Lower lobe of right lung (tissue), 2 donors: ENCODE results near the gene CNNM2. TPM values are rescaled to one million over a fixed set of nuclear protein-coding genes. Genes with fewer than 3 reads are reported as not detected.

Source experiments
- ATAC-seq, 2 donors: fragments of 200-7000 bp; cut with Tn5 transposase; one replicate each; pipeline ENCODE4 v1.9.1; 2020 to 2022; ENCODE audit warnings: mild to moderate bottlenecking in 2 of 2, moderate library complexity in 2 of 2
- DNase-seq: peaks from one replicate; pipeline ENCODE4 v3.0.0-alpha.2; 2020
- H3K27ac ChIP-seq: fragments of 200-600 bp; one replicate; pipeline ENCODE4 v1.8.0; 2022
- H3K27me3 ChIP-seq: fragments of 200-600 bp; one replicate; pipeline ENCODE4 v1.8.0; 2022; ENCODE audit warnings: low read depth
- H3K36me3 ChIP-seq: fragments of 200-600 bp; one replicate; pipeline ENCODE4 v1.8.0; 2022; ENCODE audit warnings: mild to moderate bottlenecking
- H3K4me1 ChIP-seq: fragments of 200-600 bp; one replicate; pipeline ENCODE4 v1.8.0; 2022
- H3K4me3 ChIP-seq: fragments of 200-600 bp; one replicate; pipeline ENCODE4 v1.8.0; 2022; ENCODE audit warnings: mild to moderate bottlenecking
- H3K9me3 ChIP-seq: fragments of 200-600 bp; one replicate; pipeline ENCODE4 v1.8.0; 2022
- intact Hi-C: fragments of 100-400 bp; cut with DNase I; formaldehyde crosslinking; loops from one replicate; pipeline ENCODE4 v1.11.0; 2022
- total RNA-seq: library from RNA; stranded (reverse); fragmentation: NEBNext Ultra II Directional; extraction: Animal tissue kit (Norgen Biotek cat#: 25700); gene quantifications from one replicate; pipeline ENCODE4 v1.2.1, GENCODE V29; 2021
- TF ChIP-seq, protein P1 (sequence below): fragments of 200-600 bp; IDR thresholded peaks from one replicate; pipeline ENCODE4 v1.8.0; 2022; ENCODE audit warnings: antibody characterized with exemption, mild to moderate bottlenecking
- donor health status: DM: no; HTN: yes; CAD: no; lungs with severe emphysema.

The CNNM2 gene
- total RNA-seq, 1 donor from 2014 or later: 12.1 TPM

DNA sequence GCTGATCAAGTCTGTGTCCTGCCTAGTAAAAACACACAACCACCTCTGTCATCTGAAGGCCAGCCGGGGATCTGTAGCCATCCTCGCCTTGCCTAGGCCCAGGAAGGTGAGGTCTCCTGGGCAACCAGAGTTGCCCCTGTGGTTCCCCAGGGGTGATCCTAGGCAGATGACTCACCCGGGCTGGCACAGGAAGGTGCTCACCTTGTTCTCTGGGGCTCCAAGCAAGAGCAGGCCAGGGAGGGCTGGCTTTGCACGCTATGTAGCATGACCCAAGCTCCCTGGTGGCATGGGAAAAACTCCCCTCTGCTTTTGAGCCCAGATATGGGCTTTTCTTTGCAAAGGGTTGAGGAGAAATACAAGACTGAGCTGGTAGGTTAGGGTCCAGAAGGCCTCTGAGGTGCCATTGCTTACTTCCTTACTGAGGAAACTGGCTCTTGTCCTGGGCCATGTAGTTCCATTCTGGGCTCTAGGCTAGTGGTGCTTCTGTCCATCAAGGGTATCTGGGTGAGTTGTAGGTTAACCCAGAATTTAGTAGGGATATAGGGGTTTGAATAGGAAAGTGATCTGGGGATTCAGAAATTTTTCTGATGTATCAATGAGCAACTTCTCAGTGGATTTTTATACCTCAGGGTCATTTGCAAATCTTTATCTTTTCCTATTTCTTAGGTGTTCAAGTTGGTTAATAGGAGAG, 162.9 kb downstream of the CNNM2 start:
- DNase-seq: no peak
- peaks cover 73% of the 10 kb centered on the region for H3K36me3 ChIP-seq
- no peaks in the 10 kb centered on the region for H3K4me1 ChIP-seq
- H3K9me3 ChIP-seq: no peaks in the 10 kb centered on the region
- no peak overlapping the region for H3K4me3 ChIP-seq
- intact Hi-C loops: no loop called here
- no peaks in the 10 kb centered on the region for H3K27me3 ChIP-seq
- TF ChIP-seq, protein P1, sequence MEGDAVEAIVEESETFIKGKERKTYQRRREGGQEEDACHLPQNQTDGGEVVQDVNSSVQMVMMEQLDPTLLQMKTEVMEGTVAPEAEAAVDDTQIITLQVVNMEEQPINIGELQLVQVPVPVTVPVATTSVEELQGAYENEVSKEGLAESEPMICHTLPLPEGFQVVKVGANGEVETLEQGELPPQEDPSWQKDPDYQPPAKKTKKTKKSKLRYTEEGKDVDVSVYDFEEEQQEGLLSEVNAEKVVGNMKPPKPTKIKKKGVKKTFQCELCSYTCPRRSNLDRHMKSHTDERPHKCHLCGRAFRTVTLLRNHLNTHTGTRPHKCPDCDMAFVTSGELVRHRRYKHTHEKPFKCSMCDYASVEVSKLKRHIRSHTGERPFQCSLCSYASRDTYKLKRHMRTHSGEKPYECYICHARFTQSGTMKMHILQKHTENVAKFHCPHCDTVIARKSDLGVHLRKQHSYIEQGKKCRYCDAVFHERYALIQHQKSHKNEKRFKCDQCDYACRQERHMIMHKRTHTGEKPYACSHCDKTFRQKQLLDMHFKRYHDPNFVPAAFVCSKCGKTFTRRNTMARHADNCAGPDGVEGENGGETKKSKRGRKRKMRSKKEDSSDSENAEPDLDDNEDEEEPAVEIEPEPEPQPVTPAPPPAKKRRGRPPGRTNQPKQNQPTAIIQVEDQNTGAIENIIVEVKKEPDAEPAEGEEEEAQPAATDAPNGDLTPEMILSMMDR: no peak
- ATAC-seq: peak in 1 of 2 donors; percentile 16
- H3K27ac ChIP-seq: no peak overlapping the region

DNA sequence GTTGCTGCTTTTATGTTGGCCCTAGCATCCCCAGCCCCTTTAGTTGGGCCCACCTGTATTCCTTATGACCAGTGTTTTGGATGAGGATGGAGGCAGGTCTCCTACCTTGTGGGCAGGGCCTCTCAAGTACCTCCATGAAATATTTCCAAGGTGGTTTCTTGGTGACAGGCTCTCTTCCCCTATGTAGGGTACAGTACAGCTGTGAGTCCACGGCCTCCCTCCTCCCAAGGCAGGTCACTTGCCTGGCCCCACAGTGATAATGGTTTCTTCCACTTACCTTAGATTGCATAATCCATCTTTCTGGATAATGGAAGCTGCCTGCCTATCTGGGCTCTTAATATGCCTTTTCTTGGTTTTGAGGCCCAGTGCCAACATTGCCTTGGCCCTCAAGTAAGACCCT, 164.6 kb downstream of the CNNM2 start:
- no peak for DNase-seq
- no peaks in the 10 kb centered on the region for H3K9me3 ChIP-seq
- no peak for ATAC-seq
- TF ChIP-seq, protein P1: no peak
- no peak overlapping the region for H3K4me3 ChIP-seq
- no peaks in the 10 kb centered on the region for H3K4me1 ChIP-seq
- intact Hi-C loops: no loop called here
- no peak overlapping the region for H3K27ac ChIP-seq
- H3K36me3 ChIP-seq: peaks cover 71% of the 10 kb centered on the region
- H3K27me3 ChIP-seq: no peaks in the 10 kb centered on the region

DNA sequence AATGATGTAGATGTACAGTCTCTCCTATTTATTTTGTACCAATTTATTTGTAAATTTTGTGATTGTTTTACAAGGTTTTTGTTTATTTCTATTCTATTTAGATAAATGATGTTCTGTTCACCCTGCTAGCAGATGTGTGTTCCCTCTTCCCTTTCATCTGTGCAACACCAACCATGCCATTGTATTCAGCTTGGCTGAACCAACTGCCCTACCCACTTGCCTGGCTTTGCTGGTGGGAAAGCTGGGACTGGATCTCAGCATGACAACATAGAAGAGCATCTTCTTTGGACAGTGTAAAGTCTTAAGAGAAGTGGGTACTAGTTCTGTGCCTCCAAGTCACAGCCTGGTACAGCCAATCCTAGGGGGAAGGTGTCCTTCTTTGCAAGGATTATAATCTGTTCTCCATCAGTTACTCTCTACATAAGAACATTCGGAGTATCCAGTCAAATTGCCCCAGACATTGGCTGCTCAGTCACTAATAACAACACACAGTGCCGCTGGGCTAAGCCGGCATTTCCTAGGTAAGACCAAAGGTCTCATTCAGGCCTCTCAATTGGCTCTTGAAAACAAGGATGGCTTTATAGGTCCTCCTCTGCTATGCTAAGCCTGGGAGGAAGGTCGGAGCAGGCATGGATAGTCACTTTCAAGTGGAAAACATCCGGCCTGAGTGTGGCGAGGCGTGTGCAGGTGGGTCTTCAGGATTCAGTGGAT, 165.3 kb downstream of the CNNM2 start:
- Histone ChIP-seq H3K9me3 (no peaks in the 10 kb centered on the region), H3K27ac (no peak overlapping the region), H3K27me3 (no peaks in the 10 kb centered on the region), H3K4me1 (no peaks in the 10 kb centered on the region), H3K4me3 (no peak overlapping the region), H3K36me3 (peaks cover 74% of the 10 kb centered on the region)
- no peak for ATAC-seq
- no peak for DNase-seq
- intact Hi-C loops: no loop called here
- TF ChIP-seq, protein P1: no peak

DNA sequence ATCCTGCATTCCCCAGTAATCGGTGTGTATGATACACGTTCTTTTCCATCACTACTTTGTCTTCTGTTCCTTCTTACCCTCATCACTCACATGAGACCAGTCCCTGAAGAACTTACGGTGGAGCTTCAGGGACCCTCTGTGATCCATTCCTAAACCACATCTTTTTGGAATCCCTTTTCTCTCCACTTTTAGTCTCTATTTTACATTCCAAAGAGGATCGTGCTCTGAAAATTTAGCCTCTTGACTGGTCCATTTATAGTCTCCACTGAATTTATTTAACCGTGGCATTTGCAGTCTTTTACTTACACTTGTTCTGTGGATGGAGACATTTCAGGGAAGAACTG, 165.9 kb downstream of the CNNM2 start:
- H3K36me3 ChIP-seq: peaks cover 74% of the 10 kb centered on the region

DNA sequence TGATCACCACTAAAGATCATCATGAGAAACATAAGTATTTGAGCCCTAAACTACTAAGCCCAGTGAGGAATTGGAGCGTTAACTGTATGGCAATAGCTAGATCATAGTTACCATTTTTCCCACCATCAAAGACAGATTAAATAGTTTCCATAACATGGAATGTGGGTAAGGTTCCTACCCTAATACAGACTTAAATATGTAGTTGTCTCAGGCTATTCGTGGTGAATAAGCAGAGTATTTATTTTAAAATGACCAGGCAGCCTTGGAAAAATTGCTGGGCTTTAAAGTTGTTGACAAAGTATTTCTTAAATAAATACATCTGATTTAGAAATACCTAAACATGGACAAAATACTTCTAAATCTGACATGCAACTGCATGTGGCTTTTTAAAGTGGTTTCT, 168.2 kb downstream of the CNNM2 start:
- no peaks in the 10 kb centered on the region for H3K4me1 ChIP-seq
- H3K36me3 ChIP-seq: peaks cover 91% of the 10 kb centered on the region
- no peak overlapping the region for H3K27ac ChIP-seq
- H3K27me3 ChIP-seq: no peaks in the 10 kb centered on the region
- DNase-seq: no peak
- H3K4me3 ChIP-seq: no peak overlapping the region
- no peak for ATAC-seq
- intact Hi-C loops: no loop called here
- TF ChIP-seq, protein P1: no peak
- no peaks in the 10 kb centered on the region for H3K9me3 ChIP-seq

More for the DNA sequence above, 165.9 kb downstream of the CNNM2 start:
- DNase-seq: no peak
- TF ChIP-seq, protein P1: no peak
- H3K9me3 ChIP-seq: no peaks in the 10 kb centered on the region
- H3K27me3 ChIP-seq: no peaks in the 10 kb centered on the region
- no peak overlapping the region for H3K4me3 ChIP-seq
- intact Hi-C loops: no loop called here
- no peak overlapping the region for H3K27ac ChIP-seq
- H3K4me1 ChIP-seq: no peaks in the 10 kb centered on the region
- ATAC-seq: no peak
